ENCODE measurements around the gene SLC5A6.

DNA sequence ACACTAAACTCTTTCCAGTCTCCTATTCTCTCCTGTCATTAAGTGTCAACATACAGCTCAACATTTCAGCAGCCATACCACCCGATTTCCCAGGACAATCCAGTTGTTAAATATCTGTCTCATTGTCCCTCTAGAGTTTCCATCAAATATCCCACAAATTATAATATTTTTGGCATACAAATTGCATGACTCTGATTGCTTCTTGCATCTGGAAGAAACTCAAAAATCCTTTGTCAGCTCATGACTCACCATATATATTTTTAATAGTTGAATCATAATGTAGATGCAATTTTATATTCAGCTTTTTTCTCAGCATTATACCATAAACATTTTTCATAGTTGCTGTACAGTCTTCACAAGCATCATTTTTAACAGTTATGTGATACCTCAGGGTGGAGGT lies 43.6 kb upstream of the SLC5A6 start:
- TF ChIP-seq ZBTB33 (IDR thresholded peaks at IDR 0.05; ENCODE audit: borderline replicate concordance, low read depth) = no peak
- TF ChIP-seq CTCF (IDR thresholded peaks at IDR 0.05) = no peak
- no peak for TF ChIP-seq MXI1 (IDR thresholded peaks at IDR 0.05; ENCODE audit: low read depth, low read length)

Data from SK-N-SH (cell line).